Stimulated activated CD8-positive, alpha-beta memory T cell treated with anti-CD3 and anti-CD28 coated beads, Interleukin-12 subunit alpha, Interleukin-12 subunit beta, amount 100 ng/mL, for 1 hour (primary cell): ENCODE results near the gene CELF2.

ENCODE experiments used
- DNase-seq: peaks from one replicate; pipeline ENCODE4 v3.0.0-alpha.2; 2020; ENCODE audit warnings: low read depth

Gene CELF2

DNA sequence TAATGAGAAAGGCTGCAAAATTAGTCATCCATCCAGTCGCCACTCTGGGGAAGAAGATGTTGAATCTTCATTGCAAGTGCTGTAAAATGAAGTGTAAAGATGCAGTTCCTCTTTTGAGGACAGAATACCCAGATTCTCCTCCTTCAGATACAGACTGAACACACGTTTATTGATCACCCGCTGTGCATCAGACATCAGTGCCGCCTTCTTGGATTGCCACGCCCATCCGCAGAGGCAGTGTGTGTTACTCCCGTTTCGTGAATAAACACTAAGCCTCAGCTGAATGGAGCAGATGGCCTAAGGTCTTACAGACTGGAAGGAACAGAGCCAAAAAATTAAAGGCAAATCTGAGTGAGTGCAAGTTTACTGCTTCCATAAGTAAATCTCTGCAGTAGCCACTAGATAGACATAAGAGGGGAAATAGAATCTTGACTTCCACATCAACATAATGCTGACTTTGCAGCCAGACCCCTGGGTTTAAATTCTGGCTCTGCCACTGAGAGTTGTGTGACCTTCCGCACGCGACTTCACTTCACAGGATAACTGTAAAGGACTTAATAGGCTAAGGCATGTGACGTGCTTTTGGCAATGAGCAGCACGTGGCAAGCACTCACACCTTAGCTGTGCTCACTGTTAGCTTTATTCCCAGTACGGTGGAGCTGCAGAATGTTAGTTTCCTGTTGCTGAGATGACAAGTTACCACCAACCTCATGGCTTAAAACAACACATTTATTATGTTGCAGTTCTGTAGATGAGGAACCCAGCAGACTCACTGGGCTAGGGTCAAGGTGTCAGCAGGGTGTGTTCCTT is 285.9 kb downstream of the CELF2 start:
- no peak for DNase-seq

DNA sequence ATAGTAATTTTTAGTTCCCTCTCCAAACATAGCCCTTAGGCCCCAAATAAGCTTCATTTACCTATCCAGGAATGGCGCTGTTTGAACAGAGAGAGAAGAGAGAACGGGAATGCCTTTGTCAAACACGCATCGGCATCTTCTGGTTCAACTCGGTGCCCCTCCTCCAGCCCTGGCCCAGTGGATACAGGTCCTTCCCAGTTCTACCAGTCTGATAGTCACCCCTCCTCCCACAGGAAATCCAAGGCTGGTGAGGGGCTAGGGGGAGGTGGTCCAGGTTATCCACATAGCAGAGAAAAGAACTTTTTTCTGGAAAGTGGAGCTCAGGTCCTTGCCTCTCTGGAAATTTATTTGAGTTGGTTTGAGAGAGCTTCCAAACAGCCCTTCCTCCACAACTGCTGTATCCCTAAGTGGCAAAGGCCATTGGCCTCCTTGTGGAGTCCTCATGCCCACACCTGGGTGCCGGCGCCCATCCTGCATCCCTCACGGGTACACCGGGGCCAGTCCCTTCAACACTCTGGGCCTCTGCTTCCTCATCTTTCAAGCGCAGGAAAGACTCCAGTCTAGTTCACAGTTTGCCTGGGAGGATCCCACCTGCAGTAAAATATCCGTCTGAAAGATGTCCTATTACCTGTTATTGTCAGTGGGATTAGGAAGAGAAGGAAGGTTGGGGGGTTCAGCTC is 287.4 kb downstream of the CELF2 start:
- no peak for DNase-seq

DNA sequence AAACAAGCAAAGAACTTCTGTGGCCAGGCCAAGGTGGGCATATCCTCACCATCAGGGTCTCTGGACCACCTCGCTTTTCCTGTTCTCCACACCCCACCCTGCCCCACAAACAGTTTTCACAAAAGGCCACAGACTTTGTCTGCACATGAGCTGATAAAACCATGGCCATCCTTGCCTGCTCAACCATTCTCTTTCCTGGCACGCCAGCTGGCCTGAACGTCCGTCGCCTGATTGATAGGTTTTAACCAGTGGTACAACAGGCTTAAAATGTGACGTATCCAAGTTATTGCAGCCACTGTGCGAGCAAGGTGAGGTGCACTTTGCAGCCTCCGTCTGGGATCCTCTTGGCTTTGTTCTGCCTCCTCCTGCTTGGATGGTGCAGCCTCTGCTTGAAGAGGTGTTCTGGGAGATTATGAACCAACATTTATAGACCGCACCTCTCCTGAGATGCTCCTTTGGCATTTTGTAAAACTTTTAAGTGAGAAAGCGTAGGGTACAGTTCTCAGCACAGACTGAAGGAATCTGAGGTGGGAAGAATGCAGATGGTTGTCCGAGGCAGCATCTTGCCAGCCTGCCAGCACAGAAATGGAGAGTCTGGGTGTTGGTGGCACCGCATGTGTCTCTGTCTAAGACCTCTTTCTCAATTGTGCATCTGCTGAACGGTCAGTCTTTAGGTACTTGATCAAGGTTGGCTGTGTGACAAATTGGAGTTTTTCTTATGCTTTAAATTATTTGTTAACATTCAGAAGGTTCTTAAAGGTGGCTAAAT is 288.3 kb downstream of the CELF2 start:
- no peak for DNase-seq

DNA sequence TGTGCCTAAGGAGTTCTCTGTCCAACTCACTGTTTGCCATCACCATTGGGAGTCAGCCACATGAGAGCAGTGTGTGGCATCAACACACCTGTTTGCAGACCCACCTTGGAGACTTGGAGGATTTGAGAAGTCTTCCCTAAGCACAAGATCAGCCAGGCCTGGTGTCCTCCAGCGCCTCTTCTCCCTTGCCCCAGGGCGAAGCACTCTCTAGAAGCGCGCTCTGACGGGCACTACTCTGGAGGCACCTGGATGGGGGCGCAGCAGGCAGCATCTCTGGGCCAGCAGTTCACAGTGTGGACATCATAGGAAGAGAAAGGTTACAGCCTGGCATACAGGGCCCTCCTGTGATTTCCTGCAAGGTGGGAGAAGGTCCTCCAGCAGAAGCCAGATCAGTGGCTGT is 289.3 kb downstream of the CELF2 start:
- DNase-seq, result no peak

DNA sequence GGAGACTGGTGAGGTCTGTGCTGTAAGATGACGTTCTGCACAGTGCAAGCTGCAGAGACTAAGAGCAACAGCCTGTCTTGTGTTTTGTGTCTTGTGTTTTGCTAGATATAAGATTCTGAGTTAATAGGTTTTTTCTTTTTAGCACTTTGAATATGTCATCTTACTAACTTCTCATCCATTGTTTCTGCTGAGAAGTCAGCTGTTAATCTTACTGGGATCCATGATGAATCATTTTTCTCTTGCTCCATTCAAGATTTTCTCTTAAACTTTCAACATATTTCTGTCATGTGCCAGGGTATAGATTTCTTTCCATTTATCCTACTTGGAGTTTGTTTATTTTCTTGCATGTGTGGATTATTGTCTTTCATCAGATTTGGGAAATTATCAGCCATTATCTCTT is 290.3 kb downstream of the CELF2 start:
- DNase-seq, result no peak

DNA sequence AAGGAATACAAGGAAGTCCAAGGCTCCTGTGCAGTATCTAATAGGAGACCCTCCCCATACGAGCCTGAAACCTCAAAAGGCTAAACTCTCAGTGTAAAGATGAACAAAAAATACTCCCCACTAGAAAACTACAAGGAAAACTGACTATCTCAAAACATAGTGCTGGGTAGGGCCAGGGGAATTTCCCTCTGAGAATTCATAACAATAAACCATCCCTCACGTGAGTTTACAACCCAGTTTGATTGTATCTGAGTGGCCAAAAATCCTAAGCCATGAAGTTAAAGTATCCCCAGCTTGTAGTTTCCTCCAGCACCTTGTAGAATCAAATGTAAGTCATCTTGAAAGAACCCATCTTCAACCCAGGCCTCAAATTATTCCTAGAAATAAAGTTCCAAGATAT is 293.4 kb downstream of the CELF2 start:
- no peak for DNase-seq

DNA sequence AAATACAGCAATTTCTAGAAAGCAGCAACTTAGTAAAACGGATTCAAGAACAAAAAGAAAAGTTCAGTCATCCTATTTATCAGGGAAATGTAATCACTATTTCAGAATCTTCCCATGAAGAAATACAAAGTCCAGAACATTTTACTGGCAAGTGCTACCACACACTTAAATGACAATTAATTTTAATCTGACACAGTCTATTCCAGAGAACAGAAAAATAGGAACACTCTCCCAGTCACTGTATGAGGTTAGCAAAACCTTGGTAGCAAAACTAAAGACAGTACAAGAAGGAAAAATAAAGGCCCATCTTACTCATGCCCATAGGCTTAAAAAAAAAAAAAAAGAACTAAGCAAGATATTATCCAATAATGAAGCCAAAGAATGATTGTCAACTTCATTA is 295.8 kb downstream of the CELF2 start:
- no peak for DNase-seq

DNA sequence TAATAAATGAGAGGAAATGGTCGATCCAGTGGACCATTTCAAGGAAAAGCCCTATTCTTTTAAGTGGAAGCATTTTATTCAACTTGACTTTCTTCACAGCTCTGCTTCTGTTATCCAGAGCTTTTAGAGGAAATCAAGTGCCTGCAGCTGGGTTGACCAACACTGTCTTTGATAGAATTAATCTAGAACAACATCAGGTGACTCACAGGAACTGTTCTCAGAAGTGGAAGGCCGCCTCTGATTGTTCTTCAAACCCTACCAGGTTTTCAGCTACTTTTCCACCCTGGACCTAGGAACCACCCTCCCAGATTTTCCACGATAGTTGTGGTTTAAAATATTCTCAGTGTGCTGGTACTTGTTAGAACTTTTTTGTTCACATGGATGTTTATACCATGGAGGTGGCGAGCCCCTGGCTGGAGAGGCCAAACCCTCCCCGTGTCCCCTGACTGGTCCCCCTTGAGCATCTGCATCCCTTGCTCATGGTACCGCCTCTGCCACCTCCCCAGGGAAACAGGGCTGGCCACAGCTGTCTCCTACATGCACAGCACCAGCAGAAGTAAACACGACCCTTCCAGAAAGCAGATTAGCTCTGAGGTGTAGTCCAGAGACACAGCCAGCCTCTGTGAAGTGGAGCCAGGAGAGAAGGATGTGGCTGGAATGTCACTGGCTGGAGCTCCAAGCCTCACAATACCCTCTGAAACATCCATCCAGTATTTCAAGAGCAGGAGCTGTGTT is 300.4 kb downstream of the CELF2 start:
- no peak for DNase-seq

DNA sequence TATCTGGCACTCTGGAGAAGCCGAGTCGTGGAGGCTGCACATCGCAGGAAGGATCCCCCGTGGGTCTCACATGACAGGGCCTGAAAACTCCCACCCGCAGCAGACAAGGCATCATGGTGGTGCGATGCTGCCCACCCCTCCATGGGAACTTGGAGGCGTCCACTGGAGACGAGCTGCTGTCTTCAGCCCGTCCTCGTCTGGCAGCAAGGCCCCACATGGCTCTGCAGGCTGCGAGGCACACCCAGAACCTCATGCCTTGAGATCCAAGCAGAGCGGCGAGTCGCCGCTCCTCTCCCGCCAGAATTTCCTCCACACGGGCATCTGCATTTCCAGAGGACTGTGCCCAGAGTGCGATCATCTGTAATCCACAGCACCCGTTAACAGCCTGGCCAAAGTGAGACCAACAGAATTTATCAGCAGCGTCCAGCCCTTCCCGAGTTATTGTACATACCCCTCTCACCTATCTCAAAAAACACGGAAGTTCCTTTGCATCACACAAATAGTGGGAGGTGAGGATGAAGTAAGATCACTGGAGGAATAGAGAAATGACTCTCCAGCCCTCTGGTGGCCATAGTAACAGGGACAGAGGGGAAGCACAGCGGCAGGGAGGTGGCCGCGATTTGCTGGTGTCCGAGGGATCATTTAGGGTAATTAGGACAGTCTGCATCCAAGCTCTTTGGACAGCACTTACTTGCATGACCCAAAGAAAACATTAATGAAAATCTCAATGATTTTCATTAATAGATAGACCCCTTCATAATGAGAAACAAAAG is 301.3 kb downstream of the CELF2 start:
- no peak for DNase-seq

DNA sequence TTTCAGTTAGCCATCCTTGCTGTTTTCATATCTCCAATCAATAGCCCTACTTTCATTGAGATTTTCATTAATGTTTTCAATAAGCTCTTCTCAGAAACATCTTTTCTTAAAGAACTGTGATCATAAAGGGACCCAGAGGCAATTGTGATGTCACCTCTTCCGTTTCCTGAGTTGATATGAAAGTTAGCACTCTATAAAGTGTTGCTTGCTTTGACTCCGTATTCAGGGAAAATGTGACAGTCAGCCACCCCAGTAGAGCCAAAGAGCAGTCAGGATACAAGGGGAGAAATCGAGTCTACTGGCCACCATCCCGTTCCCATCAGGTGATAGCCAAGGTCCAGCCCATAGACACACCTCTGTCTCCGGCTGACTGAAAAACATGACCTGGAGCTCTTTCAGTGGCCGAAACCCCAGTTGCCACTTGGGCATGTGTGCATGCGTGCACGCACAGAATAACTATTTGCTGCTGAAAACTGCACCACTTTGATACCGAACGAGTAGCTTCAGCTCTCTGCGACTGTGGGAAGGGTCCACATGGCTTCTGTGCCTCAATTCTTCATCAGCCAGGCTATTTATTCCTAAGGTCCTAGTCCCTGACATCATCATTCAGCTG is 302.4 kb downstream of the CELF2 start:
- no peak for DNase-seq

DNA sequence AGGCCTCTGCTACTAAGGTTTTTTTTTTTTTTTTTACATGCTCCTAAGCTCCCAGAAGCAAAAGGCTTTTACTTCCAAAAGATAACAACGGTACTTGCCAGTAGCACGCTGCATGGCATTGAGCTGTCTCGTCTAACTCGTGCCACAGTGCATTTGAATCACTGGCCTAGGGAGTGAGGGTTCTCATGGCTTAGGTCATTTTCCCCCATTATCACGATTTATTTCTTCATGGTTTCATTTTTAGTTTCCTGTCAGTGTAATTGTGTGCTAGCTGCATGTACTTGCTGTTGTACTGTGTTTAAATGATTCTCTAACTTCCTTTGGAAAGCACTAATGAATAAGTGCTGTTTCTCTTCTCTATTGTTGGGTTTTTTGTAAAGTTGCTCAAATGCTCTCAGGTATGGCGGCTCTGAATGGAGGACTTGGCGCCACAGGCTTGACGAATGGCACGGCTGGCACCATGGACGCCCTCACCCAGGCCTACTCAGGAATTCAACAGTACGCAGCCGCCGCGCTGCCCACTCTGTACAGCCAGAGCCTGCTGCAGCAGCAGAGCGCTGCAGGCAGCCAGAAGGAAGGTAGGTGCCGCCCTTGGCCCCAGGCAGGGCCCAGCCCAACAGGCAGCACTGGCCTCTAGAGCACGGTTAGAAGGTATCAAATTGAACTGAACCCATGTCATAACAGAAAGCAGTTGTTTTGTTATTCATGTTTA is 303.3 kb downstream of the CELF2 start:
- DNase-seq, result no peak

DNA sequence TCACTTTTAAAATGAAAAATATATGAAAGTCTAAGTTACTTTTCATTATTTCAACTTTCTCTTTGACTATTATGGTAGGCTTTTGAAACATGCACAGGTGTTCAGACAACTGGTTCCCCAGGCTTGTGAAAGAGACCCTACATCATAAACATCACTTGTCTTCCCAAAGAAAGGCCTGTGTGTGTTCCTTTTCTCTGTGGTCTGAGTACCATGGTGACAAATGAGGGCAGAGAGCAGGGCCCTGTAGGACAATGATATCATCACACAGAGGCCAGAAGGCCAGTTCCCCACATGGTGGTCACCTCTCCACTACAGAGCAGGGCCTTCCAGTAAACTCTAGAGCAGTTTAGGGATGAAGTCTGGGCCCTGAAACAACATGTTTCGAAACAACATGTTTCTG is 305.0 kb downstream of the CELF2 start:
- DNase-seq, result no peak

DNA sequence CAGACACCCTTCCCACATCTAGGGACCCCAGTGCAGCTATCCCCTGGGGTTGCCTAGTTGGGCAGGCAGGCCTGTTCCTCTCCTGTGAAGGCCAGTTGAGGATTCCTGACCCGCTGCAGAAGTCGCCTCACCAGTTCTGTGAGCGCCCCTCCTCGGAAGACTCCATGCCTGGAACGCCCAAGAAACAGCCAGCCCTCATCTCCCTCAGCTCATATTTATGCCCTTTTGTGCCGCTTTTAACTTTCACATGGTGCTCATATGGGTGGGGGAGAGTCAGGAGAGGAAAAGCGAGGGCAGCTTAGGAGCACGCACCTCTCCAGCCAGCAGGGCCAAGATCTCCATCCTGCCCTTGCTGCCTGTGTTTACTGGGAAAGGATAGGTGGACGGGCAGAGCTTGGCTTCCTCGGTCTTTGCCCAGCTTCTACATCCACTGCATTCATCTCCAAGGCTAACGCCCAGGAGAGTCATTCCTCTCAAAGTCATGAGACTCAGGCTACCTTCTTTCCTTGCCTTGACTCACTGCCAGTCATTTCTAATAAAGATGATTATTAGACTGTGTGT is 307.2 kb downstream of the CELF2 start:
- DNase-seq, result no peak

DNA sequence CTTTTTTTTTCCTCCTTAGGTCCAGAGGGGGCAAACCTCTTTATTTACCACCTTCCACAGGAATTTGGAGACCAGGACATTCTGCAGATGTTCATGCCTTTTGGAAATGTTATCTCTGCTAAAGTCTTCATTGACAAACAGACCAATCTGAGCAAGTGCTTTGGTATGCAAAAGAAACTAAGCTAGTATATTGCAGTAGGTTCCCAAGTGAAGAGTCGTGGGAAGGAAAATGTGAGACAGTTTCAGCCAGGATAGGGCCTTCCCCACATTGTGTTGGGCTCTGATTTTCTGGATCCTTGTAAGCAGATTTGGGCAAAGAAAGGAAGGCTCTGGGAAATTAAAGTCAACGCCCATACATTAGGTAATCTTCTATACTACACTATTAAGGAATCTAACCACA is 308.1 kb downstream of the CELF2 start:
- DNase-seq, result no peak

DNA sequence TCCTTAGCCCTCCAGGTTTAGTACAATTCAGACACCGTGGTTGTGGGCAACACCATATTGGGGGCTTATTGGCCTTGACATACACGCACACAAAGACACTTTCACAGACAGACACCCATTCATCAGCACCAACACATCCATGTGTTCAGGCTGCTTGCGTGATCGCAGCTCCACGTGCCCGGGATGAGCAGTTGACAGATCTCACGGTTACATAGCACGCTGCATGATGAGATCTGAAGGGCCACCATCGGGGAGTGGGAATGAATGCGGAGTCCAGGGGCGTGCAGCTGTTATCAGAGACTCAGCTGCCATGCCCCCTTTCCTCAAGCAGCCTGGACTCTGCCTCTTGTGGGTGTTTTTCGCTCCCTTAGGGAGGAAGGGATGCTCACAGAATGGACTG is 308.6 kb downstream of the CELF2 start:
- no peak for DNase-seq

DNA sequence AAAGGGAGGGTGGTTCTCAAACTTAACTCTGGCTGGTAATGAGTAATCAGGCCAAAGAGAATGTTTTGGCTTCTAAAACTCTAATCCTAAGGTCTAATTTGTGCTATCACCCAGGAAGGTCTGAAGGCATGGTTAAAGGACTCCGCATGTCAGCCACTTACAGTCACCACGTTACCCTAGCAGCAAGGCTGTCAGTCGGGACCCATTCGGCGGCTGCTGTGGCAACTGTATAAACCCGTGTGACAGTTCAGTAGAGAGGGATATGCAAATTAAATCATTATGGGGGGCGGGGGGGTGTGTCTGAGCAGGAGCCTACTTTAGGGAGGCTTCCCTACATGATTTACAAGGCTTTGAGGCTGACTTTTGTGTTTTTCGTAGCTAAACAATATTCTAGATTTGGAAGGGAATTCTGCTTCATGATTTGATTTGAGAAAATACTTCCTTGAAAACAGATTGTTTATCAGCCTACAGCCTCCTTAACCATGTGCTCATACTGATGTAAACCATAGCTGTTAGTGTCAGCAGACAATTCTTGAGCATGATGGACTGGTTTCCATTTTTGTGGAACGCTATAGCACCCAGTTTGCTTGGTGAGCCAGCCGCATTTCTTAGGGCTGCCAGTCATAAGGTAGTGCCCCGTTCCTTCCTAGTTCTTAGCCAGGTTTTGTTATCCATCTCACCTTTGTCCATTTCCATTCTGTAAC is 309.4 kb downstream of the CELF2 start:
- DNase-seq, result no peak

DNA sequence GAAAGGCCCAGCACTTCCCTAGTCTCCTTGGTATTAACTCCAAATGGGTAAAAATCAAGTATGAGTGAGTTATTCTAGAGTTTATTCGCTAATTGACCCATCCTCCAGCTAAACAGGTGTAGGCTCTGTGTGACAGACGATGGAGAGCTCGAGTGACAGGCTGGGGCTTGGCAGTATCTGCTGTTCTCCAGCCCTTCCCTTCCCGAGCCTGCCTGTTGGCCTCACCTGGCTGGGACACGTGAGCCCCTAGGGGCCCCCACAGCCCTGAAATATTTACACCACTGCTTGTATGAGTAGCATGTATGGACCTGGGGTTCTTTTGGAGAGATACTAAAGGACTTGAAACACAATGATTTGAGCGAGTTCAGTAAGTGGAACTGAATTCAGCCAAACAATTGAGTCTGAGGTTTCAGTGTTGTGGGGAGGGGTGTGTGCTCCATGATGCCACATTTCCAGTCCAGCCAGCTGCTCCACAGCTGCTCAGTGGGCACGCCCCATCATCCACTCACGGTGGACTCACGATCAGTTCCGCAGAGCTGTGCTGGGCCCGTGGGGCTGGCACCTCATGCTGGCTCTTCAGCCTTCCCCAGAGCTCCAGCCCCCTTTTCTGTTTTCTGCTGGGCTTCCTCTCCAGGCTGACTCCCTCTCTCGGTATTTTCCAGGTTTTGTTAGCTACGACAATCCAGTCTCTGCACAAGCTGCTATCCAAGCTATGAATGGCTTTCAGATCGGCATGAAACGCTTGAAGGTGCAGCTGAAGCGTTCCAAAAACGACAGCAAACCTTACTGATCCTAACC is 310.8 kb downstream of the CELF2 start:
- no peak for DNase-seq

DNA sequence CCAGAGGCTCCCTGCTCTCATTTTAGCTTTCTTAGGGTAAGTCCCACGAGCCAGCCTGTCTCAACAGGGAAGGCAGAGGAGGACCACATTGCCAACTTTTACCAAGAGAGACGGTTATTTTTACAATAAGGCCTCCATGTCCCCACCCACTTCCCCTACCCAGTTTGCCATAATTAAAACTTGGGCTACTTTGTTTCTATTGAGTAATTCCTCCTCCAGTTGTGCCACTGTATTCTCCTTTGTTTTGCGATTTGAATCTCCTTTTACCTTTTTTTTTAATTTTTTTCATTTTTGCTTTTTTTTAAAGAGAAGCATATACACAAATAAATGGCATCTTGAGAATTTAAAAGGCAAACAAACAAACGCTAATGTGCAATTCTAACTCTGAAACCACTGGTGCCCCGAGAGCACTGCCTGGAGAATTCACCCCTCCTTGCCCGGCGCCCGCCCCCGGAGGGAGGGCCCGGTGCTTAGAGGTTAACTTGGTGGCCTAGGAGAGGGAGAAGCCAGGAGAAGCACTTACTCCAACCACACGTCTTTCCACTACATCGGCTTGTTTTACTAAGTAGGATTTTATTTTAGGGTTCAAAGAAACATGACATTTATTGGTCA is 311.5 kb downstream of the CELF2 start:
- DNase-seq, result no peak
